T-helper 1 cell treated with Interleukin-12 subunit alpha and Interleukin-12 subunit beta and Interleukin-4 antibody, amounts not matched to agents 30 μg/mL and 1 μg/mL, for 36 hours (primary cell): Measurements from ENCODE around the gene DUSP28.
A peak's percentile ranks its signal among the peaks of the same experiment; 100 is the strongest.

Experiments used
- H3K27ac Mint-ChIP-seq: one replicate; pipeline ENCODE4 v1.8.0; 2021; ENCODE audit warnings: mild to moderate bottlenecking, mixed read lengths
- H3K27me3 Mint-ChIP-seq: one replicate; pipeline ENCODE4 v1.8.0; 2021; ENCODE audit warnings: low read depth, mixed read lengths
- H3K36me3 Mint-ChIP-seq: one replicate; pipeline ENCODE4 v1.8.0; 2021; ENCODE audit warnings: low read depth, mixed read lengths
- H3K4me1 Mint-ChIP-seq: one replicate; pipeline ENCODE4 v1.8.0; 2021; ENCODE audit warnings: low read depth, mixed read lengths
- H3K4me3 Mint-ChIP-seq: one replicate; pipeline ENCODE4 v1.8.0; 2021; ENCODE audit warnings: mild to moderate bottlenecking, moderate library complexity, mixed read lengths
- H3K9me3 Mint-ChIP-seq: one replicate; pipeline ENCODE4 v1.8.0; 2021; ENCODE audit warnings: mixed read lengths

Gene DUSP28

GRCh38 chr2:240579771-240580614, 19.8 kb downstream of the DUSP28 start:
- peaks cover 29% of the 10 kb centered on the region for H3K4me1 Mint-ChIP-seq
- H3K27me3 Mint-ChIP-seq = no peaks in the 10 kb centered on the region
- no peak overlapping the region for H3K4me3 Mint-ChIP-seq
- H3K9me3 Mint-ChIP-seq = no peaks in the 10 kb centered on the region
- peaks cover 15% of the 10 kb centered on the region for H3K36me3 Mint-ChIP-seq
- H3K27ac Mint-ChIP-seq = peak overlapping the region; percentile 64

- Mint-ChIP-seq H3K27me3 (no peaks in the 10 kb centered on the region), H3K4me1 (peaks cover 31% of the 10 kb centered on the region), H3K36me3 (peaks cover 15% of the 10 kb centered on the region), H3K9me3 (no peaks in the 10 kb centered on the region), H3K27ac (no peak overlapping the region), H3K4me3 (no peak overlapping the region)
Measured at GRCh38 chr2:240581811-240582210, 21.7 kb downstream of the DUSP28 start.

- no peaks in the 10 kb centered on the region for H3K9me3 Mint-ChIP-seq
- H3K4me1 Mint-ChIP-seq = peaks cover 35% of the 10 kb centered on the region
- peaks cover 16% of the 10 kb centered on the region for H3K36me3 Mint-ChIP-seq
- H3K27me3 Mint-ChIP-seq = no peaks in the 10 kb centered on the region
- H3K27ac Mint-ChIP-seq = no peak overlapping the region
- H3K4me3 Mint-ChIP-seq = no peak overlapping the region
Measured at GRCh38 chr2:240582781-240583180, 22.6 kb downstream of the DUSP28 start.

GRCh38 chr2:240583774-240584173, 23.6 kb downstream of the DUSP28 start:
- H3K27ac Mint-ChIP-seq = no peak overlapping the region
- peaks cover 45% of the 10 kb centered on the region for H3K4me1 Mint-ChIP-seq
- no peaks in the 10 kb centered on the region for H3K27me3 Mint-ChIP-seq
- no peaks in the 10 kb centered on the region for H3K9me3 Mint-ChIP-seq
- H3K36me3 Mint-ChIP-seq = peaks cover 18% of the 10 kb centered on the region
- H3K4me3 Mint-ChIP-seq = no peak overlapping the region

- Mint-ChIP-seq H3K4me1 (peaks cover 44% of the 10 kb centered on the region), H3K4me3 (peak overlapping the region; percentile 94), H3K27ac (peak overlapping the region; percentile 14), H3K36me3 (peaks cover 16% of the 10 kb centered on the region), H3K27me3 (no peaks in the 10 kb centered on the region), H3K9me3 (no peaks in the 10 kb centered on the region)
Measured at GRCh38 chr2:240584486-240585031, 24.4 kb downstream of the DUSP28 start.

GRCh38 chr2:240585101-240585500, 24.9 kb downstream of the DUSP28 start:
- Mint-ChIP-seq H3K36me3 (peaks cover 16% of the 10 kb centered on the region), H3K27me3 (no peaks in the 10 kb centered on the region), H3K9me3 (no peaks in the 10 kb centered on the region), H3K27ac (peak overlapping the region; percentile 14), H3K4me3 (peak overlapping the region; percentile 94), H3K4me1 (peaks cover 39% of the 10 kb centered on the region)

GRCh38 chr2:240585681-240586197, 25.6 kb downstream of the DUSP28 start:
- Mint-ChIP-seq H3K27ac (peak overlapping the region; percentile 88), H3K27me3 (no peaks in the 10 kb centered on the region), H3K9me3 (no peaks in the 10 kb centered on the region), H3K4me1 (peaks cover 33% of the 10 kb centered on the region), H3K36me3 (peaks cover 13% of the 10 kb centered on the region), H3K4me3 (peak overlapping the region; percentile 94)

- peaks cover 33% of the 10 kb centered on the region for H3K4me1 Mint-ChIP-seq
Measured at GRCh38 chr2:240586198-240586918, 26.2 kb downstream of the DUSP28 start, which contains the start of gene CAPN10. Gene CAPN10, plus strand, starts transcription at chr2:240586734. Its CDS starts 178 bp downstream, at chr2:240586912.

GRCh38 chr2:240586919-240587800, 27.0 kb downstream of the DUSP28 start:
- no peaks in the 10 kb centered on the region for H3K27me3 Mint-ChIP-seq
- peak overlapping the region; percentile 79 for H3K4me3 Mint-ChIP-seq
- peaks cover 32% of the 10 kb centered on the region for H3K4me1 Mint-ChIP-seq
- peak overlapping the region; percentile 90 for H3K27ac Mint-ChIP-seq
- H3K9me3 Mint-ChIP-seq = no peaks in the 10 kb centered on the region
- peaks cover 13% of the 10 kb centered on the region for H3K36me3 Mint-ChIP-seq

More at GRCh38 chr2:240586198-240586918, 26.2 kb downstream of the DUSP28 start, which contains the start of gene CAPN10:
- H3K4me3 Mint-ChIP-seq = peak within 1 kb of the TSS; percentile 94
- peak within 1 kb of the TSS; percentile 90 for H3K27ac Mint-ChIP-seq
- peaks cover 11% of the 10 kb centered on the region for H3K36me3 Mint-ChIP-seq
- no peaks in the 10 kb centered on the region for H3K9me3 Mint-ChIP-seq
- no peaks in the 10 kb centered on the region for H3K27me3 Mint-ChIP-seq

GRCh38 chr2:240588006-240588655, 28.0 kb downstream of the DUSP28 start:
- Mint-ChIP-seq H3K4me3 (peak overlapping the region; percentile 79), H3K9me3 (no peaks in the 10 kb centered on the region), H3K27me3 (no peaks in the 10 kb centered on the region), H3K36me3 (peaks cover 12% of the 10 kb centered on the region), H3K4me1 (peaks cover 28% of the 10 kb centered on the region), H3K27ac (peak overlapping the region; percentile 28)

- Mint-ChIP-seq H3K27ac (peak overlapping the region; percentile 28), H3K4me1 (peaks cover 28% of the 10 kb centered on the region), H3K27me3 (no peaks in the 10 kb centered on the region), H3K9me3 (no peaks in the 10 kb centered on the region), H3K4me3 (peak overlapping the region; percentile 79), H3K36me3 (peaks cover 12% of the 10 kb centered on the region)
Measured at GRCh38 chr2:240588669-240589068, 28.5 kb downstream of the DUSP28 start.

GRCh38 chr2:240589375-240589774, 29.2 kb downstream of the DUSP28 start:
- peaks cover 12% of the 10 kb centered on the region for H3K36me3 Mint-ChIP-seq

GRCh38 chr2:240589850-240590525, 29.8 kb downstream of the DUSP28 start:
- H3K9me3 Mint-ChIP-seq = no peaks in the 10 kb centered on the region
- H3K27me3 Mint-ChIP-seq = no peaks in the 10 kb centered on the region
- H3K4me3 Mint-ChIP-seq = no peak overlapping the region
- peaks cover 12% of the 10 kb centered on the region for H3K36me3 Mint-ChIP-seq
- peaks cover 20% of the 10 kb centered on the region for H3K4me1 Mint-ChIP-seq
- no peak overlapping the region for H3K27ac Mint-ChIP-seq

More at GRCh38 chr2:240589375-240589774, 29.2 kb downstream of the DUSP28 start:
- H3K27me3 Mint-ChIP-seq = no peaks in the 10 kb centered on the region
- no peak overlapping the region for H3K27ac Mint-ChIP-seq
- no peaks in the 10 kb centered on the region for H3K9me3 Mint-ChIP-seq
- H3K4me1 Mint-ChIP-seq = peaks cover 26% of the 10 kb centered on the region
- no peak overlapping the region for H3K4me3 Mint-ChIP-seq
